CD1c-positive myeloid dendritic cell (primary cell): ENCODE results near the gene EGLN2.
"Not testable (repeated sequence)": the region's sequence is repeated elsewhere in the genome, so short reads cannot be mapped to it uniquely, and the experiment has no call there.

Experiments used
- DNase-seq: peaks from one replicate; pipeline ENCODE4 v3.0.0-alpha.2; 2016; ENCODE audit errors: extremely low spot score

EGLN2 gene

GRCh38 chr19:40842997-40843652 is 44.1 kb downstream of the EGLN2 start:
- DNase-seq, result not testable (repeated sequence)

GRCh38 chr19:40843653-40844052 is 44.7 kb downstream of the EGLN2 start:
- DNase-seq, result peak; percentile 49

- DNase-seq, result not testable (repeated sequence)
Measured at GRCh38 chr19:40846722-40847121, 47.7 kb downstream of the EGLN2 start.

GRCh38 chr19:40850277-40850676 is 51.3 kb downstream of the EGLN2 start, which contains the start of gene CYP2A6:
Gene CYP2A6, minus strand, starts transcription at chr19:40850447. Its CDS starts 21 bp downstream, at chr19:40850426.
- DNase-seq, result not testable (repeated sequence)

- DNase-seq, result not testable (repeated sequence)
Measured at GRCh38 chr19:40852467-40853152, 53.6 kb downstream of the EGLN2 start.
